GM21576 (cell line): ENCODE measurements around the gene RNF183.

Source experiments
- ATAC-seq: cut with Tn5 transposase; IDR thresholded peaks from one replicate; pipeline ENCODE4 v1.9.1; 2021; ENCODE audit warnings: mild to moderate bottlenecking, moderate library complexity; ENCODE audit not compliant: unreplicated experiment

Gene RNF183, protein sequence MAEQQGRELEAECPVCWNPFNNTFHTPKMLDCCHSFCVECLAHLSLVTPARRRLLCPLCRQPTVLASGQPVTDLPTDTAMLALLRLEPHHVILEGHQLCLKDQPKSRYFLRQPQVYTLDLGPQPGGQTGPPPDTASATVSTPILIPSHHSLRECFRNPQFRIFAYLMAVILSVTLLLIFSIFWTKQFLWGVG

DNA sequence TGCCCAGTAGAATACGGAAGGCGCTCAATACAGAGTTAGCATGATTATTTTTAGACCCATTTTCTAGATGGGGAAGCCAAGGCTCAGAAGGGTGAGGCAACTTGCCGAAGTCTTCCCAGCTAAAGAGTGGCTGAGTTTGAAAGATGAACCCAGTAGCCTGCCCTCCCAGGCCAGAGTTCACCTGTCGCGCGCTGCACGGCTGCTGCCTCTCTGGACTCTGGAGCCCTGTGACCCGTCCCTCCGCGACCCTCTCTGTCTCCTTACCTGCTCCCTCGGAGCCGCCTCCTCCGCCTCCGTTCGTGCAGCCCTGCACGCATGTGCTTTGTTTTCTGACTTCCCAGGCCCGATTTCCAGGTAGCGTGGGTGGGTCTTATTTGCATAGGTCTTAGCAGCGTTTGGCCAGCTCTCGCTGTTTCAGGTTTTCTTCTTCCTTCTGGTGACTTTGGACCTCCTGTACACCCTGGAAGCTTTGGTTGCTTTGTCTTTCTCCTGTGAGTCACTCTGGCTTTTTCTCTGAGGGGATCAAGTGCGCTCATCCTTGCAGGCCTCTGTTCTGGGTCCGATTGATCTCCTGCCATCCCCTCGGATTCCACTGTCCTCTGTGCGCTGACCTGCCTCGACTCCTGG is at the start of gene RNF183:
Gene RNF183, minus strand, starts transcription at position 585 of the 627 bp plus-strand sequence. CDS start 5,192 bp downstream, outside the sequence.
- ATAC-seq, result no peak

DNA sequence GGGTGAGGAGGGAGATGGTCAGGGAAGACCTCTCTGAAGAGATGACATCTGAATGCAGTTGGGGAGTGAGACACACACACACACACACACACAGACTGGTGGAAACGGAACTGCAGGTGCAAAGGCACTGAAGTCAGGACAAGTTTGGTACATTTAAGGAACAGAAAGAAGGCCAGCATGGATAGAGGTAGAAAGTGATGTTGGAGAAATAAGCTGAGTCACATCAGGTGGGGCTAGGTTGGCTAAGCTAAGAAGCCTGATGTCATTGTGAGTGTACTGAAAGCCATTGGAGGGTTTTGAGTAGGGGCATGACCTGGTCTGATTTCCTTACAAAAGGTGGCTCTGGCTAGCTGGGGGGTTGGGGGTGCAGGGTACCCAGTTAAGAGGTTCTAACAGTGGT is 49.2 kb upstream of the RNF183 start:
- no peak for ATAC-seq

DNA sequence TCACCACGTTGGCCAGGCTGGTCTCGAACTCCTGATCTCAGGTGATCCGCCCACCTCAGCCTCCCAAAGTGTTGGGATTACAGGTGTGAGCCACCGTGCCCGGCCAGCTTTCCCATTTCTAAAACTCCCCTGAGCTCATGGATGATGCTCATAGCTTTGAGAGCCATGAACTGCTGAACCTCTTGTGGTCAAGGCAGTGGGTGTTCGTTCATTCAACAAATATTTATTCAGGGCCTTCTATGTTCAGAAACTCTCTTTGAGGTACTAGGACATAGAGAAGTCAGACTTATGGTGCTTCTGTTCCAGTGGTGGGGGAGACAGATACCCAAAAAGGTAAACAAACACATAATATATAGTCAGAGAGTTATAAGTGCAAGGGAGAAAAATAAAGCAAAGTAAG is 48.8 kb upstream of the RNF183 start:
- ATAC-seq, result no peak

DNA sequence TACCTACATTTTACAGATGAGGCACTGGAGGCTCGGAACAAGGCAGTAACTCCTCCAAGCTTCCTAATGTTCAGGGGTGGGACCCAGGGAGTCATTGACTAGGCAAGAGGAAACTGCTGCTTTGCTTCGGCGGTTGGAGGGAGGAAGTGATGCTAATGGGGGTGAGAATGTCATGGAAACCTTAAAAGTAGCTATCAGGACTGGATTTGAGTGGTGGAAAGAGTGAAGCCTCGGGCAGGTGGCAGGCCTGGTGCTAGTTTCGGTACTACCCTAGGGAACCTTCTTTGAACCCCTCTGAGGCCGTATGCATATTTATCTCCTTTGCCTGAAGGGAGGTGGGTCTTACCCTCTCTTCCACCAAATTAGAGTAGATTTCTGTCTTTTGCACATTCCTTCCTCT is 47.8 kb upstream of the RNF183 start:
- ATAC-seq, result peak; percentile 38

DNA sequence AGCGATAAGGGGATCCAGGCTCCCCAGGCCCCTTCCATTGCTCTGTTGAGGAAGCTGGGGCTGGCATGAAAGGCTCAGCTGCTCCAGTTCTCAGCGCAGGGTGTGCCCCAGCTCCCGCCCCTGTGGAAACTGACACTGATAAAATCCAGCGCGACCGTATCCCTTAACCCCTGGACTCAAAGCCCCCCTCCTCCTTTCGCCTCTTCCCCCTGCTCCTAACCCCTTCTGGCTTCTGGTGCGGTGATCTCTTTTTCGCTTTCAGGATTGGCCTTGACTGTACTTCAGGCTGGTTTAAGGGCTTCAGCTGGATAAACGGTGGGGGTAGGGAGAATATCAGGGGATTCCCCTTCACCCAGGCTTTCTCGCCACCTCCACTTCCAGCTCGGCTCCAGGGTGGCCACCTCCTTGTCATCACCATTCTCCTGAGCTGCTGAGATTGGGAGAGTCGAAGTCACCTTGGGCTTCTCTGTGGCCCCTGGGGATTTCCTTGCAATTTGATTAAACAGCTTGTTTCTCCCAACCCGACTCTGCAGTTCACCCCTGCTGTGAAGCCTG is 47.0 kb upstream of the RNF183 start:
- peak; percentile 32 for ATAC-seq

DNA sequence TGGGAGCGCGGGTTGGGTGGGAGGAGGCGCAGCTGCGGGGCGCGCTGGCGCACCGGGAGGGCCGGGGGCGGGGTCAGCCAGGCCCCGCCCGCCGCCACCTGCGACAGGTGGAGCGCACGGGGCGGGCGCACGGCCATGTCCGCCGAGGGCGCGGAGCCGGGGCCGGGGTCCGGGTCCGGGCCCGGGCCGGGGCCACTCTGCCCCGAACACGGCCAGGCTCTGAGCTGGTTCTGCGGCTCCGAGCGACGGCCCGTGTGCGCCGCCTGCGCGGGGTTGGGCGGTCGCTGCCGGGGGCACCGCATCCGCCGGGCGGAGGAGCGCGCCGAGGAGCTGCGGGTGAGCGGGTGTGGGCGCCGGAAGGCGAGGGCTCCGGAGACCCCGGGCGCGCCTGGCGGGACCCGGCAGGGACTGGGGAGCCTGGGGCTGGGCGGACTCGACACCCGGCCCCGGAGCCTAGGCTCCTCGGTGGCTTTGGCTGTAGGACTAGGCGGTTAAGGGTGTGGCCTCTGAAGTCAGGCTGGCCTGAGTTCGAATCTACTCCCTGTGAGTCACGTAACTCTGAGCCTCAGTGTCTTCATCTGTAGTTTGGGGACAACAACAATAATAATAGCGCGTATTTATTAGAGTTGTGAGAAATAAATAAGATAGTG is 46.4 kb upstream of the RNF183 start, which contains the start of gene BSPRY:
Gene BSPRY, plus strand, starts transcription at position 97 of the 650 bp plus-strand sequence. Its CDS starts 39 bp downstream, at position 136.
- ATAC-seq, result peak; percentile 31

DNA sequence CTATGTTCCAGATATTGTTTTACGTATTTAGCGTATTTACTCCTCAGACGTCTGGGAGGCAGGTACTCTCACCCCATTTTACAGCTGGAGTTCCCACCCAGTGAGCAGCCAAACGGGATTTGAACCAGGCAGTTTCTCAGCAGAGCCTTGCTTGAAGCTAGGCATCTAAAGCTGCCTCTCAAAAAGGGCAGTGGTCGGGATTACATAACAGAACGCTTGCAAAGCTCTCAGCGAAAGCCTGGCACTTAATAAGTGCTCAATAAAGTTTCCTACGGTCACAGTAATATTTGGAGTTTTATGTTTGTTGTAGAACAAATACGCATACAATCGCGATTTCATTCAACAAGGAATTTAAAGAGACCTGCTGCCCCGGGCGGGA is 45.9 kb upstream of the RNF183 start:
- no peak for ATAC-seq

DNA sequence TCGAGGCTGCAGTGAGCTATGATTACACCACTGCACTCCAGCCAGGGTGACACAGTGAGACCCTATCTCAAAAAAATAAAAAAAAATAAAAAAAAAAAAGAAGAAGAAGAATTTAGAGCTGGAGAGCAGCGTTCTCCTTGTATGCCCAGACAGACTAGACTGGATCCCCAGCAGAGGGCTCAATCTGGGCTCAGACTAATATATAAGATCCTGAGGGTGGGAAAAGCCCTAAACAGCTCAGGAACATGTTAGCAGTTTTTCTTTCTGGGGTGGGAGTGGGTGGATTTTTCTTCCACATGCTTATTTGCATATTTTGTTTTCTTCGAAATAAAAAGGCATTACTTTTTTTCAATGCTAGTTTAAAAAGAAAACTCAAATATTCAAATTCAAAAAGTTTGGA is 45.3 kb upstream of the RNF183 start:
- no peak for ATAC-seq

DNA sequence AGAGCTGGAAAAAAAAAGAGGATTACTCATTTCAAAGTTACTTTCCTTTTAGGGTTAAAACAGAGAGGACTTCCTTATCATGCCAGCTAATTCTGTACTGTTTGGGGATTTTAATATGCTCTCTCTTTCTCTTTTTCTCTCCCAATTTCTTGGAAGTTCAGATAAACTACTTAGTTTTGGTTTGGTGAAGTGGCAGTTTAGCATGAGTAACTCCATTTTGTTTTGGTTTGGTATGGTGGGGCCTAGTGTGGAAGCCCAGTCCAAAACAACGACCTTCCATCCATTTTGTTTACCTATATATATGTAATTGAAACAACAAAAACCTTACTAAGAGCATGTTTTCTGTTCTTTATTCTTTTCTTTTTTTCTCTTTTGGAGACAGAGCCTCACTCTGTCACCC is 42.5 kb upstream of the RNF183 start:
- ATAC-seq, result no peak

DNA sequence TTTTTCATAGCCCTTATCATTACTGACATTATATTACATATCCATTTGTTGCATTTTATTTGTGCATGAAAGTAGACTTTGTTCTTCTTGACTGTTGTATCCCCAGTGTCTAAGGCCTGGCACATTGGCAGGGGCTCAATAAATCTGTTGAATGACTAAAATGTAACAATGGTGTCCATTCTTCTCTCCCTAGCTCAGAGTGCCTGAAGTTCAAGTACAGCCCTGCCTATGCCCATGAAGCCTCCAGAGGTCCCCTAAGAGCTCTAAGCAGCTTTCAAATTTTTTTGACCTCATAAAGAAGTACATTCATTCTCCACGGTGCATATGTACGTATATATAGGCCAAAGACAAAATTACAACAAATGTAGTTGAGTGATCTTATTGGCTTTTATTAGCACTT is 42.0 kb upstream of the RNF183 start:
- ATAC-seq, result no peak

DNA sequence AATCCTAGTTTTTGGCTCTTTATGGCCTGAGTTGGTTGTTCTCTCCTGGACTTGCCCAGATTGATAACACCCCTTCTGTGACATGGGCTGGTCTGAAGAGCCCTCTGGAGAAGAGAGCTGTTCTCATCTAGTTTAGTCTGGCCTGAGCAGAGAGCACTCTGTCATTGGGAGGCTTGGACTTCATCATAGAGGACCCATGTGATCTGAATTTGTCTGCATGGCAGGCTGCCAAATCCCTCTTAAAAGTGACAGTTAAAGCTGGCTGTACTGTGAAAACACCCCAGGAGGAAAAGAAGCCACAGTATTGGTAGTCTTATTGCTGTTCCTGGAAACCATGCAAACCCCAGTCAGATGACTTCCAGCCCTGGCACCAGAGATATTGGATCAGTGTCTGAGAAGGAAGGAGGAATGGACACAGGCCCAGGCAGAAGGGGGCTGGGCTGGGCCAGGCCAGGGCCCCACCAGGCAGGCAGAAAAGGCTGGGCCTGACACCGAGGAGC is 40.6 kb upstream of the RNF183 start:
- no peak for ATAC-seq

DNA sequence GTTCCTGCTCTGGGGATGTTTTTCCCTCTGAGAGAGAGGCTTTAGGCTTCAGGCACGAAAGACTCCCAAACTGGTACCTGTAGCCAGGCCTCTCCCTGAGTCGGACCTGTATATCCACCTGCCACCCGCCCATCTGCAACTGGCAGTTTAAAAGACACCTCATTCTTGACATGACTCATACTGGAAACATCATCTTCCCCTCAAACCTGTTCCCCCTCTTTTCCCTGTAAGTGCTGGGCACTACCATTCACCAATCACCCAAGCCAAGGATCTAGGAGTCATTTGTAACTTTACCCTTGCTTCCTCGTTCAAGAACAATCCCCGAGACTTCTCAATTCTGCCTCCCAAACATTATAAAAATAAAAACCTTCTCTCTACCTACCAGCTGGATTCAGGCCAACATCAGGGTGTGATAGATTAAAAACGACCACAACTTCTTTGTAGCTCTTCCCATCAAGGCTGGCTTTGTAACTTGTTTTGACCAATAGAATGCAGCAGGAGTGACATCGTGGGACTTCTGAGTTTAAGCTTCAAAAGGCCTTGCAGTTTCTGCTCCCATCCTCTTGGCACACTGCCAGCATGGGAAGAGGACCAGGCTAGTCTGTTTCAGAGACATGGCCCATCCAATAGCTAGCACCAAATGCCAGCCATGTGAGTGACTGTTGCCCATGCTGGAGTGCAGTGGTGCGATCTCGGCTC is 38.7 kb upstream of the RNF183 start:
- ATAC-seq, result no peak

DNA sequence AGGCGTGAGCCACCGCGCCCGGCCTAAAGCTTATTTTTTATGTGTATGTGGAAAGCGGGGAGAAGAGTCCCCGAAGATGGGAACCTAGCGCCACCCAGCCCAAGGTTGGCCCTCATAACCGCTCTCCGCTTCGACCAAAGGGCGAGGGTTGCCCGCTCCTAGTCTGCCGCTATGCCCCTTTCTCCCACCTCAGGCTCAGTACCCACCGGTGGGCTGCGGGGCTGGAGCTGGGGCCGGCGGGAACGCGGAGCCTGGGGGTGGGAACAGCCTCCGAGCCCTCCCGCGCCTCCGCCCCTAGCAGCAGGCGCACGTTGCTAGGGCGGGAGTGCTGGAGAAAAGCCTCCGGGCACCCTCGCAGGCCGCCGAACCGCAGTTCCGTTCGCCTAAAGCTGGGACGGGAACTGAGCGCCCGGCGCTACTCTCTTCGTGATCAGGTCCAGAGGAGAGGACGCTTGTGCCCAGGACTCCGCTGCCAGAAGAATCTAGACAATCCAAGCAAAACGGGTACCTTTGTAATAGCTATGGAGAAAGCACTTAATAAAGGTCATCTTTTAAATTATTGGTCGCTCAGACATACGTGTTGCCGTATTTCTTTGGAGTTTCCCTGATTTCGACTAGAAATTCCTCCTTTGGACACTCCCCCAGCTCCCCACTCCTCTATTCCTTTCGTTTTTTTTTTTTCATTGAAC is 37.0 kb upstream of the RNF183 start, which contains the start of gene WDR31:
Gene WDR31, minus strand, starts transcription at position 265 of the 689 bp plus-strand sequence. CDS start 8,253 bp downstream, outside the sequence.
- ATAC-seq, result peak; percentile 97

DNA sequence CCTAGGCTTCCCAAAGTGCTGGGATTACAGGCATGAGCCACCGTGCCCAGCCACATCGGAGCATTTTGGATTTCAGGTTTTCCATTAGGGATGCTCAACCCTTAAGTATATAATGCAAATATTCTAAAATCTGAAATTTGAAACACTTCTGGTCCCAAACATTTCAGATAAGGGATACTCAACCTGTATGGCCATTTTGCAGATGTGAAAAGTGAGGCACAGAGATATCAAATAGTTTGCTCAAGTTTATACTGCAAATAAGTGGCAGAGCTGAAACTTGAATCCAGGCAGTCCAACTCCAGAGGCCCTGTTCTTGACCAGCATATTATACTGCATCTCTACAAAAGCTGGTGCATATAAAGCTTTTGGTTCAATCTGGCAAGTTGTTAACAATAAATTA is 34.5 kb upstream of the RNF183 start:
- no peak for ATAC-seq

DNA sequence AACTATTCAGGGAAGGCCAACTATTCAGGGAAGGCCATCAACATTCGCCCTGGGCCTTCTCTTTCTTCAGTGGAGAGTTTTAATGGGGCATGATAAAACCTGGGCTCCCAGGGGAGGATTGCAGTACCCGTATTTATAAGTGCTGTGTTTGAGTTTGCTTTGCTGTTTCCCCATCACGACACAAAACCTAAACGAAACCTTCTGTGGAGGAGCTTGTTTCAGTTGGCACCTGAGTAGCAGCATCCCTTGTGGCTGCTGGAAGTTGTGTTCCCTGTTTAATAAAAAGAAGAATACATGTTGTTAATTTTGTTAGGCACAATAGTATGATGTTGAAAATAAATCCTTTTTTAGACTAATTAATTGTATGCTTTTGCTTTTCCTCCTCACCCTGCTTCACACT is 28.6 kb upstream of the RNF183 start:
- no peak for ATAC-seq

DNA sequence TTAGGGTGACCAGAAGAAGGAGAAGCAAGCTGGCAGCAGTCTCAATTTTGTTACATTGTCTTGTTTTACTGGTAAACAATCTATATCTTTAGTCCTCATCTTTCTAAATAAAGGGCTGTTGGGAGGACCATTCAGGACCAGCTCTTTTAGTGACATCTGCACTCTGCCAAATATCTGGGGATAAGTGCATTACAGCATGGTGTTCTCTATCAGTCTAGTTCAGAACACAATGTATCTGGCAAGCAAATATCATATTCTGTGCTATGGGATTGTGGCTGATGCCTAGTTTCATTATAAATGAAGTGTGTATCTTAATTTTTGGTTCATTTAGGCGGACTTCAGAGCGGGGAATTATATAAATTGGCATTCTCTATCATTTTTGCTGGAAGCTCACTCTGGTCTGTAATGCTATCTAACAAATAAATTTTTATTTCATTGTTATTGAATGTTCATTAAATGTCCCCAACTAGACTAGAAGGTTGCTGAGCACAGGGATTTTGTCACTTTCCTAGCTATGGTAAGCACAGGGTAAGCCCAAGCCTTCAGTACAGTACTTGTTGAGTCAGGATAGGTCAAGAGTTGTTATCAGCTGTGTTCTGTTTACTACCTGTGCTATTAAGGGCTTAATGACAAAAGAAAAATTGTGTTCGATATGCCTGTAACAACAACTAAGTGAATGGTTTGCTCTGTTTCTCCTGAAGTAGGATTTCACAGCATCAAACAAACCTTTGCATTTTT is 25.0 kb upstream of the RNF183 start:
- ATAC-seq, result no peak

DNA sequence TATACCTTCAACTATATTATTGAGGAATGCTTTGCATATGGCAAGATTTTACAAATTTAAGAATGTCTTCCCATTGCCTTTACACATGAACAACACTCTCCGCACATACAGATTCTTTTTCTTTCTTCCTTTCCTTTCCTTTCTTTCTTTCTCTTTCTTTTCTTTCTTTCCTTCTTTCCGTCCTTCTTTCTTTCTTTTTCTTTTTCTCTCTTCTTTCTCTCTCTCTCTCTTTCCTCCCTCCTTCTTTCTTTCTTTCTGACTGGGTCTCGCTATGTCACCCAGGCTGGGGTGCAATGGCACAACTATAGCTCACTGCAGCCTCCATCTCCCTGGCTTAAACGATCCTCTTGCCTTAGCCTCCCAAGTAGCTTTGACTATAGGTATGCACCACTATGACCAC is 23.1 kb upstream of the RNF183 start:
- ATAC-seq, result no peak

DNA sequence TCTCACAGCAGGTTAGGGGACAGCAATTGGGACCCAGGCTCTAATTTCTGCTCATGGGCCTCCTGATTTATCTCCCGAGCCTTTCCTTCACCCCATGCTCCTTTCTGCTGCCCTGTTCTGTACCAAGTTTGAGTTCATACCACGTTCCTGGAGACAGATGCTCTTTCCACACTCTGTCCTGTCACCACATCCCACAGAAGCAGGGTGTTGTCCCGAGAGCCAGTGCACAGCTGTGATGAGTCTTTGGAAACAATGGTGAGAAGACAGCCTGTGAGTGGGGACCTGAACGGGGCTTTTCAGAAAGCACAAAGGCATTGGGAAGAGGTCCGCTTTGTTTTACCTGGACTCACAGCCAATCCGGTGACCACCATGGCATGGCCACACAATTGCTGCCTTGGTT is 19.5 kb upstream of the RNF183 start:
- no peak for ATAC-seq

DNA sequence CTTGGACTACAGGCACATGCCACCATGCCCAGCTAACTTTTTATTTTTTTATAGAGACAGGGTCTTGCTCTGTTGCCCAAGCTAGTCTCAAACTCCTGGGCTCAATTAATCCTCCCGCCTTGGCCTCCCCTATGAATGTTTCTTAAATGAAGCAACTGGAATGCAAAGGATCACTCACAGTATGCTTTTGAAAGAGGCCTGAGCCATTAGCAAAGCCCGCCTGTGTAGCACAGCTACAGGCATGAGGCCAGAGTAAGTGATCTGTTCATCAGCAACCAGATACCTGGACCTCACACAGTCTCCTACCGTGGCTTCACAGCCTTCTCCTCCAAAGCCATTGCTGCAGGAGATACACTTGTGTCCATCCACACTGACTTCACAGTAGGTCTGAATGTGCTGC is 16.9 kb upstream of the RNF183 start:
- no peak for ATAC-seq

DNA sequence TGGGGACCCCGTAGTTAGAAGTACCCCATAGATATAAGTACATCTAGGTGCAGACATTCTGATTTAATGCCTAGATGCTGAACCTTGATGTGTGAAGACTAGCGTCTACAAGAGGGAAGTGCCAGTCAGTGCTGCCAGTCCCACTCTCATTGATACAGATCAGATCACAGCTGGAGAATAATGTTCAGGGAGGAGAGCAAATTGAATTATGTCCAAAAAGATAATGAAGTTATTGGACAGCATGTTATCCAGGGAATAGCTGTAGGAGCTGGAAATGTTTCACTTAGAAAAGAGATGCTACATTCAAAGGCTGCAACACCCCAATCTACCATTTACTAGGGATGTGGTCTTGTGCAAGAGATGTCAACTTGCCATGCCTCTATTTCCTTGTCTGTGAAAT is 15.9 kb upstream of the RNF183 start:
- no peak for ATAC-seq
